ENCODE results near the gene CDC42EP5.
A peak's percentile ranks its signal among the peaks of the same experiment; 100 is the strongest.

CDC42EP5 gene

GRCh38 chr19:54462655-54463530 is 10.2 kb downstream of the CDC42EP5 start:
- H3K9me3 Mint-ChIP-seq, result no peaks in the 10 kb centered on the region
- H3K4me3 Mint-ChIP-seq, result peak overlapping the region; percentile 81 to 85
- peaks cover 24 to 36% of the 10 kb centered on the region in 2 donors for H3K36me3 Mint-ChIP-seq
- DNase-seq (peak; percentile 52), ATAC-seq (replicated peaks) (peak; percentile 15 to 17)
- H3K4me1 Mint-ChIP-seq, result peaks cover 39 to 68% of the 10 kb centered on the region in 2 donors
- H3K27ac Mint-ChIP-seq, result peak overlapping the region; percentile 93
- H3K27me3 Mint-ChIP-seq, result peaks cover 0 to 3% of the 10 kb centered on the region in 2 donors

DNA sequence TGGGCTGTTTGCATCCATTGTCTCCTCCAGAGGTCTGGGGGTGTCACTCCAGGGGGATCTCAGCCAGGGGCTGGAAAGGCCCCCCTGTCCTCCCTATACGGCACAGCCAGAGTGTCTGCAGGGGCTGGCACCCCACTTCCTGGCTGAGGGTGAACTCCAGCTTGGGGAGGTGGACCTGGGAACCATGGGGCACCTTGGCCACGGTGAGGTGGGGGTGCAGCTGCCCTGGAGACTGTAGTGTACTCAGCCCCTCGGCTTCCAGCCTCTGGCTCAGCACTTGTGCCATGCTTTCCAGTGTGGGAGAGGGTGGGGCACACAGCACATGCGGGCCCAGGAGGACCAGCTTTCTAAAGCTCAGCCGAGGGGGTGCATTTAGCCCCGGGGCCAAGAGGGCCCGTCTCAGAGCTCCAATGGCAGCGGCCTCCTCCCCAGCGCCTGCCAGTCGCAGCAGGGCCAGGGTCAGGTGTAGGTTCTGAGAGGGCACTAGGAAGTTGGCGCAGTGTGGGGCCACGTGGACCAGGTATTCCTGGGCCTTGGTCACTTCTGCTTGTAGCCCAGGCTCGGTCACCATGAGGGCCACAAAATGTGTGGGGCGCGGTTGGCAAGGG is 10.9 kb downstream of the CDC42EP5 start:
- peaks cover 40 to 75% of the 10 kb centered on the region in 2 donors for H3K4me1 Mint-ChIP-seq
- peaks cover 0 to 3% of the 10 kb centered on the region in 2 donors for H3K27me3 Mint-ChIP-seq
- peak overlapping the region; percentile 91 for H3K27ac Mint-ChIP-seq
- ATAC-seq (replicated peaks), result no peak
- H3K9me3 Mint-ChIP-seq, result no peaks in the 10 kb centered on the region
- H3K4me3 Mint-ChIP-seq, result peak overlapping the region; percentile 81 to 85
- DNase-seq, result no peak
- H3K36me3 Mint-ChIP-seq, result peaks cover 25 to 42% of the 10 kb centered on the region in 2 donors

DNA sequence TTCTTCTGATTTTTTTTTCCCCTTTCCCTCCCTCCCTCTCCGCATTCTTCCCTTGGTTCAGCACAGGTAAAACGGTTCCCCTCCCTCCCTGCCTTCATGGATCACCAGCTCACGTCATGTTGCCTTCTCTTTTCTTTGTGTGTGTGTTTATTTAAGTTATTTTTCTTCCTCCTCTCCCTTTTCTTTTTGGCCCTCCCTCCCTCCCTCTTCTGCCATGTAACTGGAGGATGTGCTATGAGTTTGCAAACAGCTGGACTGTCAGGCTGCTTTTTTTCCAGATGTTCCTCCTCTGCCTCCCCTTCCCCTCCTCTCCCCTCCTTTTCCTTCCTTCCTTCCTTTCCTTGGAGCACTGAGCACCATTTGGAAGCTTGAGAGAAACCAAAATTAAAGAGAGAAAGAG is 11.5 kb downstream of the CDC42EP5 start:
- peak overlapping the region; percentile 91 for H3K27ac Mint-ChIP-seq
- H3K36me3 Mint-ChIP-seq, result peaks cover 25 to 48% of the 10 kb centered on the region in 2 donors
- H3K27me3 Mint-ChIP-seq, result peaks cover 0 to 3% of the 10 kb centered on the region in 2 donors
- H3K9me3 Mint-ChIP-seq, result no peaks in the 10 kb centered on the region
- peak overlapping the region; percentile 81 to 85 for H3K4me3 Mint-ChIP-seq
- ATAC-seq (replicated peaks) (no peak), DNase-seq (no peak)
- H3K4me1 Mint-ChIP-seq, result peaks cover 40 to 75% of the 10 kb centered on the region in 2 donors

GRCh38 chr19:54461210-54461609 is 11.9 kb downstream of the CDC42EP5 start:
- H3K9me3 Mint-ChIP-seq, result no peaks in the 10 kb centered on the region
- H3K4me1 Mint-ChIP-seq, result peaks cover 40 to 74% of the 10 kb centered on the region in 2 donors
- H3K27me3 Mint-ChIP-seq, result peaks cover 0 to 3% of the 10 kb centered on the region in 2 donors
- no peak for DNase-seq
- H3K36me3 Mint-ChIP-seq, result peaks cover 26 to 51% of the 10 kb centered on the region in 2 donors
- ATAC-seq (replicated peaks), result no peak
- H3K27ac Mint-ChIP-seq, result peak overlapping the region; percentile 85
- H3K4me3 Mint-ChIP-seq, result peak overlapping the region; percentile 67 to 85

DNA sequence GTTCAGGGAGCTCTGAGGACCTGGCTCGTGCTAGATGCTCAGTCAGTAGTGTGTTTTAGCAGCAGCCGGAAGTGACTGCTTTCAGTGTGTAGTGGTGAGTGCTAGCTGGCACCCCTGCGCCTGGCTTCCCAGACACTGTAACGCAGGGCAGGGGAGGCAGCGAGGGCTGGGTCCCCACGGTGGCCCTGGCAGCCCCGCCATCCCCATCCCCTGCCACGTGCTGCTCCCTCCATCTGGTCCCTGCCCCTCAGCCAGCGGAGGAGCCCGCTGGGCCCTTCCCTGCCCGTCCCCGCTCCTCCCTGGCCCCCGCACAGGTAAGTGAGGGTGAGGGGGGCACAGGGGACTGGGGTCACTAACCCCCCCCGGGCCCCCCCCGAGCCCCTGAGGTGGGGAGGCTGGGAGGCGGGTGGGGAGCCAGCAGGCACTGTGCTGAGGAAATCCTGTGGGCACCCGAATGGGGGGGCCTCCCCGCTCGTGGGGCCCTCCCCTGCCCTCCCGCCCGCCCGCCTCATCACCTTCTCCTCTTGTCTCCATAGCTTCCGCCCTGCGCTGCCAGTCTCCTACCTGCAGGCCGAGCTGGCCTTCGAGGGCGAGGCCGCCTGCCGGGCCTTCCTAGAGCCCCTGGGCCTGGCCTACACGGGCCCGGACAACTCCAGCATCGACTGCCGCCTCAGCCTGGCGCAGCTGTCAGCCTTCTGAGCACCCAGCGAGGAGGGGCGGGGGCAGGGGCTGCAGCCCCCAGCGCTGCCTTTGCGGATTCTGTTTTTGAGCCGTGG is 12.7 kb downstream of the CDC42EP5 start:
- Mint-ChIP-seq H3K4me1 (peaks cover 35 to 66% of the 10 kb centered on the region in 2 donors), H3K4me3 (peak overlapping the region in 1 of 2 donors; percentile 32), H3K27me3 (no peaks in the 10 kb centered on the region), H3K27ac (peak overlapping the region; percentile 47), H3K36me3 (peaks cover 29 to 56% of the 10 kb centered on the region in 2 donors), H3K9me3 (no peaks in the 10 kb centered on the region)
- DNase-seq, result no peak
- no peak for ATAC-seq (replicated peaks)

- Mint-ChIP-seq H3K27me3 (no peaks in the 10 kb centered on the region), H3K36me3 (peaks cover 36 to 61% of the 10 kb centered on the region in 2 donors), H3K4me1 (peaks cover 32 to 62% of the 10 kb centered on the region in 2 donors), H3K27ac (peak overlapping the region; percentile 82), H3K4me3 (peak overlapping the region in 1 of 2 donors; percentile 51), H3K9me3 (no peaks in the 10 kb centered on the region)
- no peak for ATAC-seq (replicated peaks)
- no peak for DNase-seq
Observed at GRCh38 chr19:54459282-54460229, 13.5 kb downstream of the CDC42EP5 start.

- H3K36me3 Mint-ChIP-seq, result peaks cover 39 to 64% of the 10 kb centered on the region in 2 donors
- peak overlapping the region; percentile 79 for H3K27ac Mint-ChIP-seq
- peaks cover 32 to 58% of the 10 kb centered on the region in 2 donors for H3K4me1 Mint-ChIP-seq
- DNase-seq (no peak), ATAC-seq (replicated peaks) (no peak)
- no peaks in the 10 kb centered on the region for H3K27me3 Mint-ChIP-seq
- no peaks in the 10 kb centered on the region for H3K9me3 Mint-ChIP-seq
- H3K4me3 Mint-ChIP-seq, result peak overlapping the region in 1 of 2 donors; percentile 51
Observed at GRCh38 chr19:54458648-54459281, 14.3 kb downstream of the CDC42EP5 start.

DNA sequence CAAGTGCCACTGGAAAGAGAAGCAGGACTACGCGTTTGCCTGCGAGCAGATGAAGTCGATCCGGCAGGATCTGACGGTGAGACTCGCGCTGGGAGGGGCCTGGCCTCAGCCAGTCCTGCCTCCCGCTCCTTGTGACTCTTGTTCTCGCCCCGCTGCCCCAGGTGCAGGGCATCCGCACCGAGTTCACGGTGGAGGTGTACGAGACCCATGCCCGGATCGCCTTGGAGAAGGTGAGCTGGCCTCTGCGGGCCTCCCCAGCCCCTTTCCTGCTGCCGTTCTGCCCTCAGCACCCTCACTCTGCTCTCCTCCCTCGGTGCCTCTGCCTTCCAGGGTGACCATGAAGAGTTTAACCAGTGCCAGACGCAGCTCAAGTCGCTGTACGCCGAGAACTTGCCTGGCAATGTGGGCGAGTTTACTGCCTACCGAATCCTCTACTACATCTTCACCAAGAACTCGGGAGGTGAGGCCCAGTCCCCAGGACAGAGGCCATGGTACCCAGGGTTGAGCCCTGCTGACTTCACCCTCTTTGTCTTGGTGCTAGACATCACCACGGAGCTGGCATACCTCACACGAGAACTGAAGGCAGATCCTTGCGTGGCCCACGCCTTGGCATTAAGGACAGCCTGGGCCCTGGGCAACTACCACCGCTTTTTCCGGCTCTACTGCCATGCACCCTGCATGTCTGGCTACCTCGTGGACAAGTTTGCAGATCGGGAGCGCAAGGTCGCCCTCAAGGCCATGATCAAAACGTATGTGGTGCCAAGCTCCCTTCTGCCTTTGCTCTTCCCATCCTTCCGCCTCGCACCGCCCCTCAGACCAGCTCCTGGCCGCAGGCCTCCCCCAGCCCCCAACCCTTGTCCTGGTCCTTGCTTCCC is 15.1 kb downstream of the CDC42EP5 start:
- H3K36me3 Mint-ChIP-seq, result peaks cover 45 to 72% of the 10 kb centered on the region in 2 donors
- H3K4me3 Mint-ChIP-seq, result peak overlapping the region in 1 of 2 donors; percentile 17
- ATAC-seq (replicated peaks) (no peak), DNase-seq (no peak)
- H3K27me3 Mint-ChIP-seq, result no peaks in the 10 kb centered on the region
- H3K4me1 Mint-ChIP-seq, result peaks cover 34 to 61% of the 10 kb centered on the region in 2 donors
- no peaks in the 10 kb centered on the region for H3K9me3 Mint-ChIP-seq
- peak overlapping the region; percentile 10 for H3K27ac Mint-ChIP-seq

DNA sequence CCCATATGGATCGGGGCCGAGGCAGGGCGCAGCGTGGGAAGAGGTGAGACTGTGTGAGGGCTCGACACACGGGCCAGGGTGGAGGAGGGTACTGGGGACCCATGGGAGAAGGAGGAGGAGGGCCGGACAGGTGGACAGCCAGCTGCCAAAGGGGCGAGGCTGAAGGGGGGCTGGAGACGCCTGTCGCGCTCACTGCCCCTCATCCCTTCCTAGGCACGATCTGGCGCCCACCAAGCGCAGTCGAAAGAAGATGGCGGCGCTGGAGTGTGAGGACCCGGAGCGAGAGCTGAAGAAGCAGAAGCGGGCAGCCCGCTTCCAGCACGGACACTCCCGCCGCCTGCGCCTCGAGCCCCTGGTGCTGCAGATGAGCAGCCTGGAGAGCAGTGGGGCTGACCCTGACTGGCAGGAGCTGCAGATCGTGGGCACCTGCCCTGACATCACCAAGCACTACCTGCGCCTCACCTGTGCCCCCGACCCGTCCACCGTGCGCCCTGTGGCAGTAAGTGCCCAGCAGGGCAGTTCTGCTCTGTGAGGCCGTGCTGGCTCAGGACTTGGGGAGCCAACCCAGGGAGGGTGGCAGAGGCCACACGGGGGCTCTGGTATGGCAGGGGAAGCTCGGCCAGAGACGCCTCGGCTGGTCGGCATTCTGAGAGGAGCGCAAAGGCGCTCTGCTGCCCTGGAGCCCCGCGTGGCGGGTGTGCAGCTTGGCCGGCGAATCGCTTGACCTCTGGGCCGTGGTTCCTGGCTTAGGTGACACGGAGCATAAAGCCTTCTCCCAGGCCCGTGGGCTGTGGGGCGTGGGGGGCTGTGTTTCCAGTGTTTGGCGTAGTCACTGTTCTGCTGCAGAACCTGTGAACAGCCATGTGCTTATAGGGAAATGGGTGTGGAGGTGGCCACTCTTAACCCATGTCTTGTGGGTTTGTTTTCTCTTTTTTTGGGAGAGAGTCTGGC is 16.4 kb downstream of the CDC42EP5 start:
- ATAC-seq (replicated peaks), result no peak
- H3K27me3 Mint-ChIP-seq, result no peaks in the 10 kb centered on the region
- H3K36me3 Mint-ChIP-seq, result peaks cover 51 to 71% of the 10 kb centered on the region in 2 donors
- no peaks in the 10 kb centered on the region for H3K9me3 Mint-ChIP-seq
- peaks cover 28 to 52% of the 10 kb centered on the region in 2 donors for H3K4me1 Mint-ChIP-seq
- no peak overlapping the region for H3K4me3 Mint-ChIP-seq
- DNase-seq, result no peak
- no peak overlapping the region for H3K27ac Mint-ChIP-seq

DNA sequence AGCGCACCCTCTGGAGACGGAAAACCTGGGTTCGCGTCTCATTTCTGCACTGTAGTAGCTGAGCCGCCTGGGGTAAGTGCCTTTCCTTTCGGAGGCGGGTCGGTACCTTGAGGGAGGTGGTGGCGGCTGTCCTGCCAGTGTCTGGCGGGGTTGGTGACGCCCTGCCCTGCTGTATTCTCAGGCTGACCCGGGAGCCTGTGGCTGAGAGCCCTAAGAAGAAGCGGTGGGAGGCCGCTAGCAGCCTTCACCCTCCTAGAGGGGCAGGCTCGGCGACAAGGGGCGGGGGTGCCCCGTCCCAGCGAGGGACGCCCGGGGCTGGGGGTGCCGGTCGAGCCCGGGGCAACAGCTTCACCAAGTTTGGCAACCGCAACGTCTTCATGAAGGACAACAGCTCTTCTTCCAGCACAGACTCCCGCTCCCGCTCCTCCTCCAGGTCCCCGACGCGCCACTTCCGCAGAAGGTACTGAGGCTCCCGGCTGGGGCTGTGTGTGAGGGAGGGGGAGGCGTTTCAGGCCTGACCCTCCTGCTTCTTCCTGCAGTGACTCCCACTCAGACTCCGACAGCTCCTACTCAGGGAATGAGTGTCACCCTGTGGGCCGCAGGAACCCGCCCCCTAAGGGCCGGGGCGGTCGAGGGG is 17.2 kb downstream of the CDC42EP5 start:
- DNase-seq (no peak), ATAC-seq (replicated peaks) (no peak)
- Mint-ChIP-seq H3K4me3 (peak overlapping the region in 1 of 2 donors; percentile 32), H3K27me3 (no peaks in the 10 kb centered on the region), H3K36me3 (peaks cover 55 to 71% of the 10 kb centered on the region in 2 donors), H3K27ac (no peak overlapping the region), H3K4me1 (peaks cover 28 to 51% of the 10 kb centered on the region in 2 donors), H3K9me3 (no peaks in the 10 kb centered on the region)
